GM12878 (cell line): ENCODE data around the gene STYXL1. TPM values are rescaled to one million over a fixed set of nuclear protein-coding genes. Genes with fewer than 3 reads are reported as not detected.

ENCODE experiments used
- ATAC-seq: fragments of 200-7000 bp; cut with Tn5 transposase; 3 replicates; pipeline ENCODE4 v1.9.1; 2020; ENCODE audit warnings: mild to moderate bottlenecking, moderate library complexity
- BruUV-seq: library from RNA; stranded (reverse); fragments of 400-500 nt; replicated peaks from 2 replicates; lab custom pipeline; 2021; lab: Mats Ljungman, UMichigan
- CTCF ChIA-PET: fragments of 300-600 bp; sonication (Branson Sonifier 250); formaldehyde crosslinking; extraction: SDS; loops from one replicate; lab custom pipeline; 2021; ENCODE audit warnings: inconsistent platforms; lab: Yijun Ruan, JAX
- POLR2A ChIA-PET: fragments of 350-600 bp; formaldehyde crosslinking; extraction: SDS; loops from one replicate; lab custom pipeline; 2021; ENCODE audit warnings: inconsistent platforms; lab: Charles Lee
- RAD21 ChIA-PET: fragments of 300-600 bp; sonication (Branson Sonifier 250); formaldehyde crosslinking; loops from one replicate; lab custom pipeline; 2023; ENCODE audit warnings: antibody characterized with exemption; ENCODE audit not compliant: unreplicated experiment; lab: Charles Lee
- SMC1A ChIA-PET: fragments of 300-600 bp; sonication (Branson Sonifier 250); formaldehyde crosslinking; loops from one replicate; lab custom pipeline; 2023; ENCODE audit not compliant: unreplicated experiment, uncharacterized antibody; lab: Charles Lee
- DNase-seq: peaks from one replicate; pipeline ENCODE4 v3.0.0-alpha.2; 2011; ENCODE audit warnings: low read depth, low spot score
- FAIRE-seq: peaks from 3 replicates; lab custom pipeline; 2011; peaks lifted over from hg19 to GRCh38; lab: Jason Lieb, UNC
- H2AFZ ChIP-seq: 2 replicates; pipeline ENCODE4 v1.6.0; 2011; ENCODE audit warnings: low read depth, low read length, control low read depth; ENCODE audit not compliant: control insufficient read depth
- H3K27ac ChIP-seq: 2 replicates; pipeline ENCODE4 v1.5.1; 2011; ENCODE audit warnings: control low read depth; ENCODE audit not compliant: control insufficient read depth, insufficient read depth
- H3K27me3 ChIP-seq, 2 experiments: replicated peaks in 1 of 2; 2 replicates each; pipeline versions ENCODE4 v1.6.0 to v1.6.1; 2011; ENCODE audit warnings: low read length in 1 of 2; ENCODE audit not compliant: control insufficient read depth in 2 of 2, insufficient read depth in 2 of 2
- H3K36me3 ChIP-seq, 2 experiments: 2 replicates each; pipeline ENCODE4 v1.5.1; 2011; ENCODE audit warnings: low read length in 1 of 2; ENCODE audit not compliant: control insufficient read depth in 2 of 2, insufficient read depth in 2 of 2
- H3K4me1 ChIP-seq: 2 replicates; pipeline ENCODE4 v1.6.1; 2011; ENCODE audit warnings: mild to moderate bottlenecking, low read length, moderate library complexity, mixed read lengths; ENCODE audit not compliant: control insufficient read depth, insufficient read depth
- H3K4me2 ChIP-seq: 2 replicates; pipeline ENCODE4 v1.6.0; 2011; ENCODE audit warnings: control low read depth; ENCODE audit not compliant: control insufficient read depth, insufficient read depth
- H3K4me3 ChIP-seq: fragments of 200-600 bp; sonication (generic); 2 replicates; pipeline ENCODE4 v1.5.1; 2016
- H3K79me2 ChIP-seq: 2 replicates; pipeline ENCODE4 v1.6.0; 2011; ENCODE audit warnings: low read length; ENCODE audit not compliant: control insufficient read depth, insufficient read depth
- H3K9ac ChIP-seq: 2 replicates; pipeline ENCODE4 v1.8.0; 2011; ENCODE audit warnings: low read length, control low read depth, mixed read lengths; ENCODE audit not compliant: control insufficient read depth, insufficient read depth
- H3K9me3 ChIP-seq: replicated peaks from 3 replicates; pipeline ENCODE4 v1.5.1; 2011; ENCODE audit warnings: mild to moderate bottlenecking, low read length; ENCODE audit not compliant: control insufficient read depth, insufficient read depth
- H4K20me1 ChIP-seq: 2 replicates; pipeline ENCODE4 v1.6.0; 2011; ENCODE audit not compliant: control insufficient read depth, insufficient read depth
- CBFB ChIP-seq: IDR thresholded peaks from 2 replicates; pipeline ENCODE4 v1.6.1; 2016; ENCODE audit warnings: antibody characterized with exemption, low read depth
- CEBPZ ChIP-seq: fragments of 150-350 bp; IDR thresholded peaks from 2 replicates; pipeline ENCODE4 v1.6.1; 2016; ENCODE audit warnings: low read depth, low read length
- EED ChIP-seq: sonication (generic); IDR thresholded peaks from 2 replicates; pipeline ENCODE4 v1.6.1; 2016; ENCODE audit warnings: antibody characterized with exemption, low read depth
- EP300 ChIP-seq, 2 experiments: fragments of 150-350 bp in 1 of 2; IDR thresholded peaks; 2 replicates each; pipeline ENCODE4 v1.6.1; 2011 to 2012; ENCODE audit warnings: low read depth in 2 of 2, low read length in 2 of 2, borderline replicate concordance in 1 of 2, improper control_type of control experiment in 1 of 2, inconsistent platforms in 1 of 2; ENCODE audit not compliant: control insufficient read depth in 1 of 2
- PAX8 ChIP-seq: fragments of 450-650 bp; IDR thresholded peaks from 2 replicates; pipeline ENCODE4 v1.6.1; 2017; ENCODE audit warnings: mild to moderate bottlenecking, moderate library complexity
- RELB ChIP-seq: fragments of 450-650 bp; IDR thresholded peaks from 2 replicates; pipeline ENCODE4 v1.6.1; 2017; ENCODE audit warnings: low read depth, mild to moderate bottlenecking, moderate library complexity
- RFX5 ChIP-seq: IDR thresholded peaks from 2 replicates; pipeline ENCODE4 v1.6.1; 2011; ENCODE audit warnings: low read depth, low read length, improper control_type of control experiment
- ZBTB33 ChIP-seq: fragments of 450-650 bp; IDR thresholded peaks from 2 replicates; pipeline ENCODE4 v1.6.1; 2017; ENCODE audit warnings: mild to moderate bottlenecking
- ZNF274 ChIP-seq: IDR thresholded peaks from one replicate; pipeline ENCODE4 v1.8.0; 2011; ENCODE audit not compliant: insufficient read length, insufficient read depth
- ZZZ3 ChIP-seq: IDR thresholded peaks from 2 replicates; pipeline ENCODE4 v1.6.1; 2011; ENCODE audit warnings: low read depth; ENCODE audit not compliant: control insufficient read depth, insufficient read length
- WGBS: methylation state at CpG from one replicate; pipeline ENCODE4 v1.1.6; 2016; ENCODE audit warnings: low lambda C conversion rate; ENCODE audit not compliant: insufficient replicate concordance, insufficient coverage; ENCODE audit errors: missing lambda C conversion rate; 5-methylcytosine and 5-hydroxymethylcytosine counted together
- in situ Hi-C: fragments of 300-500 bp; cut with MboI; formaldehyde crosslinking; loops from 9 replicates; pipeline ENCODE4 v1.14.3; 2018; ENCODE audit warnings: mixed read lengths
- intact Hi-C: fragments of 100-400 bp; cut with micrococcal nuclease; formaldehyde crosslinking; loops from one replicate; pipeline ENCODE4 v1.14.2; 2022; ENCODE audit not compliant: unreplicated experiment
- polyA plus RNA-seq, 11 experiments: library from polyadenylated mRNA; depleted of rRNA in 4 of 11; unstranded in 6 of 11; stranded (reverse) in 5 of 11; fragments of >200 nt; fragmentation: Nextera tagmentation in 4 of 11; fragmentation: Illumina TruSeq in 1 of 11; extraction: Ambion mirVana in 4 of 11; extraction: Trizol in 1 of 11; gene quantifications; 1 replicate in 1 of 11; 2 replicates in 10 of 11; pipeline versions ENCODE4 v1.2.1 to v1.2.3, GENCODE V29; 2011 to 2016; ENCODE audit warnings: inconsistent platforms in 2 of 11, missing spikeins in 2 of 11, low read depth in 1 of 11
- total RNA-seq, 4 experiments: library from RNA; depleted of rRNA in 3 of 4; stranded (reverse); fragments of >200 nt in 3 of 4; fragmentation: Illumina TruSeq in 1 of 4; extraction: Trizol in 1 of 4; gene quantifications; 2 replicates each; pipeline versions ENCODE4 v1.2.1 to v1.2.3, GENCODE V29; 2013 to 2021

Gene STYXL1
- total and polyA plus RNA-seq, 10 of the 15 experiments (the other 5 are each of a cell fraction or from before 2014, with no cell fraction given) = 18.4 to 65.9 (median 40.7) TPM

- Histone ChIP-seq H4K20me1 (peaks cover 9% of the 10 kb centered on the region; the same call in 1 of the 2 replicates), H3K36me3 (peaks cover 43 to 46% of the 10 kb centered on the region in 2 experiments), H2AFZ (no peak overlapping the region), H3K9ac (no peak overlapping the region), H3K27ac (no peak overlapping the region), H3K27me3 (no peaks in the 10 kb centered on the region), H3K79me2 (peaks cover 21% of the 10 kb centered on the region), H3K4me1 (peaks cover 11% of the 10 kb centered on the region), H3K9me3 (no peaks in the 10 kb centered on the region), H3K4me3 (no peak overlapping the region), H3K4me2 (no peak overlapping the region)
- ChIA-PET CTCF (interaction anchor here (1.0 kb wide), 1 partner anchor 38 kb away, joined by 3 read pairs; no protein-coding TSS in a partner anchor), RAD21 (no interaction called here), SMC1A (no interaction called here), POLR2A (no interaction called here)
- BruUV-seq = no TSS peak
- intact Hi-C loops (no loop called here), in situ Hi-C loops (no loop called here)
- FAIRE-seq (no peak), ATAC-seq (no peak), DNase-seq (no peak)
- 98% methylated on average over 11 of the region's 11 CpGs for WGBS
- TF ChIP-seq ZZZ3 (no peak), CBFB (no peak), CEBPZ (no peak), RELB (no peak), PAX8 (no peak), EED (no peak), RFX5 (no peak), ZNF274 (no peak), ZBTB33 (no peak), EP300 (IDR thresholded peaks at IDR 0.05; ENCODE audit: borderline replicate concordance in 1 of 2, control insufficient read depth in 1 of 2, low read depth in 2 of 2, low read length in 2 of 2) (no peak)
These were observed 10.0 kb upstream of the STYXL1 start for GRCh38 chr7:76057813-76058145.
